NCI-H526 treated with DMSO at 0.1 percent for 48 hours (cell line): ENCODE data around the gene SLC15A3.

Source experiments
- DNase-seq: peaks from one replicate; lab custom pipeline; 2025; lab: John Stamatoyannopoulos, UW

The SLC15A3 gene

GRCh38 chr11:60889869-60890311 lies 62.1 kb downstream of the SLC15A3 start:
- DNase-seq, result no peak

DNA sequence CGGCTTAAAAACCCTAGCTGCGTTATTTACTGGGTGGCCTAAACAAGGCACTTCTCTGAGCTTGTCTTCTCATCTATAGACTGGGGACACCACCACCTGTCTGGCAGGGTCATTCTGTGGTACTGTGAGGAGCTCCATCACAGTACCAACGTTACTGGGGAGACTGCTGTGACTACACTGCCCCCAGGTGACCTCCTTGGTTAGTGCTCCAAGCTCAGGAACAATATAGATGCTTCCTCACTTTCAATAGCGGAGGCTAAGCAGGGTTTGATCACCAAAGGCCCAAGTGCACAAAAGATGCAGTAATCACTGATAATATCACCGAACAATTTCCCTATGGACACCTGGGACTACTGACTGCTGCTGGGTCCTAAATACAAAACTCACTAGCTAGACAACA lies 64.4 kb downstream of the SLC15A3 start:
- peak; percentile 37 for DNase-seq
